H1 (cell line): ENCODE measurements around the gene SV2B. TPM values are rescaled to one million over a fixed set of nuclear protein-coding genes. Genes with fewer than 3 reads are reported as not detected.

Experiments used
- CTCF ChIA-PET: fragments of 300-600 bp; sonication (Branson Sonifier 250); formaldehyde crosslinking; loops from one replicate; lab custom pipeline; 2021; ENCODE audit not compliant: partially characterized antibody; lab: Charles Lee
- POLR2A ChIA-PET: fragments of 300-600 bp; sonication (Branson Sonifier 250); formaldehyde crosslinking; loops from one replicate; lab custom pipeline; 2021; ENCODE audit warnings: inconsistent platforms; ENCODE audit not compliant: partially characterized antibody; lab: Charles Lee
- DNase-seq, 2 experiments: peaks; one replicate each; pipeline versions ENCODE4 v3.0.0 to v3.0.0-alpha.2; 2010 to 2022; ENCODE audit warnings: low spot score in 2 of 2, low read depth in 1 of 2, mixed read lengths in 1 of 2
- FAIRE-seq: peaks from 2 replicates; lab custom pipeline; 2011; peaks lifted over from hg19 to GRCh38; lab: Jason Lieb, UNC
- H2AFZ ChIP-seq: 2 replicates; pipeline ENCODE4 v1.8.1; 2012; ENCODE audit warnings: low read length, inconsistent platforms
- H2AK5ac ChIP-seq: 2 replicates; pipeline ENCODE4 v1.6.1; 2013; ENCODE audit warnings: low read depth, low read length
- H2BK120ac ChIP-seq: replicated peaks from 2 replicates; pipeline ENCODE3; 2013; ENCODE audit warnings: low read depth, low read length, inconsistent platforms
- H2BK12ac ChIP-seq: 2 replicates; pipeline ENCODE4 v1.6.1; 2013; ENCODE audit warnings: low read depth, low read length
- H2BK15ac ChIP-seq: 2 replicates; pipeline ENCODE4 v1.6.1; 2013; ENCODE audit warnings: low read length
- H2BK20ac ChIP-seq: 2 replicates; pipeline ENCODE4 v1.6.1; 2013; ENCODE audit warnings: low read length
- H2BK5ac ChIP-seq: 2 replicates; pipeline ENCODE4 v1.6.1; 2013; ENCODE audit warnings: low read depth, low read length
- H3K14ac ChIP-seq: 2 replicates; pipeline ENCODE4 v1.6.1; 2013; ENCODE audit warnings: inconsistent platforms; ENCODE audit not compliant: insufficient read length
- H3K18ac ChIP-seq: 2 replicates; pipeline ENCODE4 v1.6.1; 2013; ENCODE audit warnings: low read length; ENCODE audit errors: extremely low read depth
- H3K23ac ChIP-seq: 2 replicates; pipeline ENCODE4 v1.6.1; 2013; ENCODE audit warnings: inconsistent platforms; ENCODE audit not compliant: insufficient read length
- H3K23me2 ChIP-seq: 2 replicates; pipeline ENCODE4 v1.6.1; 2013; ENCODE audit warnings: low read depth, low read length
- H3K27ac ChIP-seq: 2 replicates; pipeline ENCODE4 v1.6.1; 2011; ENCODE audit warnings: low read depth, low read length, inconsistent platforms
- H3K27me3 ChIP-seq, 4 experiments: replicated peaks in 1 of 4; 1 replicate in 1 of 4; 2 replicates in 3 of 4; pipeline versions ENCODE4 v1.6.1 to v1.8.1; 2011 to 2013; ENCODE audit warnings: low read length in 3 of 4, mild to moderate bottlenecking in 3 of 4, inconsistent platforms in 2 of 4, mixed read lengths in 2 of 4, moderate library complexity in 1 of 4; ENCODE audit not compliant: control insufficient read depth in 3 of 4, insufficient read depth in 3 of 4; ENCODE audit errors: extremely low read depth in 1 of 4
- H3K36me3 ChIP-seq, 4 experiments: 2 replicates each; pipeline versions ENCODE4 v1.6.1 to v1.8.1; 2011 to 2013; ENCODE audit warnings: mild to moderate bottlenecking in 4 of 4, low read length in 3 of 4, moderate library complexity in 2 of 4, control low read depth in 1 of 4, inconsistent platforms in 1 of 4; ENCODE audit not compliant: insufficient read depth in 4 of 4, control insufficient read depth in 2 of 4
- H3K4ac ChIP-seq: replicated peaks from 2 replicates; pipeline ENCODE3; 2013; ENCODE audit warnings: low read length, low read depth, mixed read lengths, inconsistent platforms; ENCODE audit not compliant: insufficient read length
- H3K4me1 ChIP-seq, 4 experiments: replicated peaks in 1 of 4; 1 replicate in 1 of 4; 2 replicates in 3 of 4; pipeline versions ENCODE4 v1.6.1 to v1.8.1; 2011 to 2013; ENCODE audit warnings: low read length in 3 of 4, inconsistent platforms in 2 of 4, mixed read lengths in 1 of 4; ENCODE audit not compliant: insufficient read depth in 4 of 4, control insufficient read depth in 3 of 4
- H3K4me2 ChIP-seq, 2 experiments: 2 replicates each; pipeline versions ENCODE4 v1.6.1 to v1.8.1; 2011 to 2013; ENCODE audit warnings: low read depth in 2 of 2, low read length in 2 of 2, control low read depth in 1 of 2, inconsistent platforms in 1 of 2, mild to moderate bottlenecking in 1 of 2; ENCODE audit not compliant: insufficient read depth in 1 of 2
- H3K4me3 ChIP-seq, 4 experiments: fragments of 200-600, 300-600 bp in 1 of 4; sonication (generic), shearing (Covaris generic), sonication (Bioruptor Twin) in 1 of 4; 2 replicates each; pipeline versions ENCODE4 v1.5.1 to v1.8.1; 2011 to 2016; ENCODE audit warnings: low read length in 4 of 4, low read depth in 3 of 4, control low read depth in 2 of 4, inconsistent platforms in 2 of 4, mild to moderate bottlenecking in 2 of 4, mixed read lengths in 1 of 4, moderate library complexity in 1 of 4; ENCODE audit not compliant: insufficient read depth in 2 of 4; ENCODE audit errors: extremely low read depth in 1 of 4
- H3K56ac ChIP-seq: replicated peaks from 2 replicates; pipeline ENCODE3; 2013; ENCODE audit warnings: low read depth, mild to moderate bottlenecking, mixed read lengths, low read length, inconsistent platforms; ENCODE audit not compliant: insufficient read length
- H3K79me1 ChIP-seq: 2 replicates; pipeline ENCODE4 v1.6.1; 2013; ENCODE audit warnings: low read depth, low read length, control low read depth
- H3K79me2 ChIP-seq, 2 experiments: 2 replicates each; pipeline versions ENCODE4 v1.6.1 to v1.8.1; 2012 to 2013; ENCODE audit warnings: low read length in 2 of 2, mild to moderate bottlenecking in 2 of 2, inconsistent platforms in 1 of 2; ENCODE audit not compliant: insufficient read depth in 2 of 2, control insufficient read depth in 1 of 2
- H3K9ac ChIP-seq, 4 experiments: replicated peaks in 1 of 4; 1 replicate in 1 of 4; 2 replicates in 3 of 4; pipeline versions ENCODE4 v1.6.1 to v1.8.1; 2011 to 2013; ENCODE audit warnings: low read depth in 3 of 4, low read length in 3 of 4, control low read depth in 2 of 4, mild to moderate bottlenecking in 2 of 4, moderate library complexity in 2 of 4, inconsistent platforms in 1 of 4; ENCODE audit errors: extremely low read depth in 1 of 4
- H3K9me3 ChIP-seq, 2 experiments: 2 replicates each; pipeline versions ENCODE4 v1.6.1 to v1.8.1; 2012 to 2013; ENCODE audit warnings: mild to moderate bottlenecking in 2 of 2, moderate library complexity in 2 of 2, control low read depth in 1 of 2, inconsistent platforms in 1 of 2, low read depth in 1 of 2, low read length in 1 of 2, mixed read lengths in 1 of 2; ENCODE audit not compliant: insufficient read depth in 2 of 2
- H4K20me1 ChIP-seq, 2 experiments: replicated peaks in 1 of 2; 2 replicates each; pipeline versions ENCODE3 to v1.8.1; 2011 to 2013; ENCODE audit warnings: inconsistent platforms in 2 of 2, low read length in 2 of 2, mild to moderate bottlenecking in 1 of 2; ENCODE audit not compliant: insufficient read depth in 2 of 2, control insufficient read depth in 1 of 2
- H4K5ac ChIP-seq: 2 replicates; pipeline ENCODE4 v1.6.1; 2013; ENCODE audit warnings: low read length, low read depth, mixed read lengths, inconsistent platforms; ENCODE audit not compliant: insufficient read length
- H4K8ac ChIP-seq: 2 replicates; pipeline ENCODE4 v1.8.0; 2013; ENCODE audit warnings: mild to moderate bottlenecking, moderate library complexity, low read length, inconsistent platforms; ENCODE audit not compliant: insufficient read depth; ENCODE audit errors: extremely low read depth
- H4K91ac ChIP-seq: replicated peaks from 2 replicates; pipeline ENCODE3; 2013; ENCODE audit warnings: low read length, mixed read lengths, inconsistent platforms; ENCODE audit not compliant: insufficient read length
- CBX8 ChIP-seq: fragments of 300-800, 300-1000 bp; sonication (generic); IDR thresholded peaks from 2 replicates; pipeline ENCODE4 v1.7.1; 2016; ENCODE audit warnings: low read depth, low read length, borderline replicate concordance
- CHD2 ChIP-seq: IDR thresholded peaks from 2 replicates; pipeline ENCODE4 v1.6.1; 2012; ENCODE audit warnings: low read length, improper control_type of control experiment
- CREB1 ChIP-seq: IDR thresholded peaks from 2 replicates; pipeline ENCODE4 v1.6.1; 2012; ENCODE audit warnings: inconsistent platforms
- FOSL1 ChIP-seq: IDR thresholded peaks from 2 replicates; pipeline ENCODE4 v1.6.1; 2011; ENCODE audit warnings: mild to moderate bottlenecking, low read depth, low read length, moderate library complexity; ENCODE audit not compliant: insufficient read depth
- JUND ChIP-seq: IDR thresholded peaks from 2 replicates; pipeline ENCODE4 v1.6.1; 2011; ENCODE audit warnings: mild to moderate bottlenecking, improper control_type of control experiment, low read length
- RXRA ChIP-seq: IDR thresholded peaks from 2 replicates; pipeline ENCODE4 v1.6.1; 2011; ENCODE audit warnings: low read depth, mild to moderate bottlenecking, low read length, moderate library complexity; ENCODE audit not compliant: insufficient read depth
- TAF1 ChIP-seq: IDR thresholded peaks from 2 replicates; pipeline ENCODE4 v1.6.1; 2011; ENCODE audit warnings: mild to moderate bottlenecking, low read depth, low read length
- WGBS, 2 experiments: shearing (Covaris generic) in 1 of 2; methylation state at CpG; one replicate each; pipeline versions ENCODE4 v1.1.6 to v1.1.7; 2013 to 2015; ENCODE audit warnings: low lambda C conversion rate in 2 of 2, mixed read lengths in 2 of 2, inconsistent platforms in 1 of 2, low coverage in 1 of 2, missing lambda C conversion rate in 1 of 2; ENCODE audit not compliant: insufficient replicate concordance in 2 of 2, insufficient coverage in 1 of 2, insufficient read length in 1 of 2; ENCODE audit errors: extremely low coverage in 1 of 2, missing lambda C conversion rate in 1 of 2; 5-methylcytosine and 5-hydroxymethylcytosine counted together
- polyA plus RNA-seq, 7 experiments: library from polyadenylated mRNA; depleted of rRNA in 3 of 7; stranded (reverse) in 5 of 7; unstranded in 2 of 7; fragments of >200 nt in 5 of 7; fragments of 200-250 nt in 2 of 7; gene quantifications; 1 replicate in 5 of 7; 2 replicates in 1 of 7; 4 replicates in 1 of 7; pipeline versions ENCODE4 v1.2.1 to v1.2.3, GENCODE V29; 2011 to 2013; ENCODE audit warnings: missing spikeins in 2 of 7, mixed read lengths in 2 of 7
- total RNA-seq: library from RNA; stranded (reverse); fragmentation: NEBNext Ultra II Directional; extraction: Animal tissue kit (Norgen Biotek cat#: 25700); gene quantifications from 2 replicates; pipeline ENCODE4 v1.2.1, GENCODE V29; 2021

Gene SV2B
- total and polyA plus RNA-seq, 2 of the 8 experiments (the other 6 are each of a cell fraction or from before 2014, with no cell fraction given), result 0.09 to 0.20 TPM

- no peak overlapping the region for H3K18ac ChIP-seq
Observed at GRCh38 chr15:91133511-91133910, 33.5 kb downstream of the SV2B start.

More at GRCh38 chr15:91133511-91133910, 33.5 kb downstream of the SV2B start:
- H3K4me1 ChIP-seq, result no peaks in the 10 kb centered on the region
- DNase-seq, result no peak
- POLR2A ChIA-PET, result no interaction called here
- 85% methylated on average over 8 of the region's 8 CpGs; no CpG with 5 or more reads in 1 of the 2 experiments for WGBS, 2 experiments
- no peak overlapping the region for H3K23ac ChIP-seq
- H3K23me2 ChIP-seq, result no peaks in the 10 kb centered on the region
- no peak overlapping the region for H3K4ac ChIP-seq
- H3K4me2 ChIP-seq, result no peak overlapping the region
- H2AFZ ChIP-seq, result no peak overlapping the region
- no peak overlapping the region for H2BK20ac ChIP-seq
- no peak overlapping the region for H2BK12ac ChIP-seq
- H3K4me3 ChIP-seq, result no peak overlapping the region
- no peak overlapping the region for H4K8ac ChIP-seq
- no peak overlapping the region for H2AK5ac ChIP-seq
- no peaks in the 10 kb centered on the region for H3K79me1 ChIP-seq
- H3K27me3 ChIP-seq, result no peaks in the 10 kb centered on the region
- FAIRE-seq, result no peak
- H4K91ac ChIP-seq, result no peak overlapping the region
- no peak overlapping the region for H2BK15ac ChIP-seq
- H2BK120ac ChIP-seq, result no peak overlapping the region
- H3K9me3 ChIP-seq, result 0 out of 4 replicates have a peak, but pooled peaks cover 0 to under 1% of the 10 kb centered on the region in 2 experiments
- no peak overlapping the region for H3K9ac ChIP-seq
- no peaks in the 10 kb centered on the region for H4K20me1 ChIP-seq
- TF ChIP-seq CHD2, result no peak
- no peak for TF ChIP-seq CREB1
- no peak for TF ChIP-seq JUND
- no peak for TF ChIP-seq FOSL1
- no peak for TF ChIP-seq CBX8
- no peak for TF ChIP-seq RXRA
- no peak for TF ChIP-seq TAF1
- no peak overlapping the region for H3K27ac ChIP-seq
- CTCF ChIA-PET, result interaction anchor here (1.5 kb wide), 1 partner anchor 10 kb away, joined by 3 read pairs; no protein-coding TSS in a partner anchor
- H3K79me2 ChIP-seq, result no peaks in the 10 kb centered on the region
- H2BK5ac ChIP-seq, result no peak overlapping the region
- no peak overlapping the region for H3K14ac ChIP-seq
- no peak overlapping the region for H3K56ac ChIP-seq
- H3K36me3 ChIP-seq, result no peaks in the 10 kb centered on the region
- H4K5ac ChIP-seq, result no peak overlapping the region
